Right kidney (tissue), 9 donors: ENCODE results near the gene CYP2C19.
"Not testable (repeated sequence)": the region's sequence is repeated elsewhere in the genome, so short reads cannot be mapped to it uniquely, and the experiment has no call there.

Source experiments
- DNase-seq: peaks from one replicate; pipeline ENCODE4 v3.0.0-alpha.2; 2016
- long read RNA-seq, 8 donors: transcript quantifications; one replicate each; lab custom pipeline, GENCODE V29; 2026

The CYP2C19 gene
- long read RNA-seq, donor 1 = 0 reads
- long read RNA-seq, donor 2 = 0 reads
- long read RNA-seq, donor 3 = 0 reads
- long read RNA-seq, donor 4 = 0 reads
- long read RNA-seq, donor 5 = 0 reads
- long read RNA-seq, donor 6 = 0 reads
- long read RNA-seq, donor 7 = 0 reads
- long read RNA-seq, donor 8 = 0 reads

- no peak for DNase-seq
Measured at GRCh38 chr10:94762393-94762792, at the start of gene CYP2C19. Gene CYP2C19 (plus strand): TSS chr10:94762681. CDS start chr10:94762706, 25 bp downstream.

- no peak for DNase-seq
Measured at GRCh38 chr10:94725871-94726270, 36.6 kb upstream of the CYP2C19 start.

GRCh38 chr10:94735197-94735596 is 27.3 kb upstream of the CYP2C19 start:
- no peak for DNase-seq

- no peak for DNase-seq
Measured at GRCh38 chr10:94738588-94738987, 23.9 kb upstream of the CYP2C19 start.

GRCh38 chr10:94747137-94747536 is 15.3 kb upstream of the CYP2C19 start:
- no peak for DNase-seq

- DNase-seq = no peak
Measured at GRCh38 chr10:94747838-94748237, 14.6 kb upstream of the CYP2C19 start.

GRCh38 chr10:94757916-94758315 is 4.6 kb upstream of the CYP2C19 start:
- DNase-seq = no peak

- no peak for DNase-seq
Measured at GRCh38 chr10:94760586-94761178, 1.8 kb upstream of the CYP2C19 start.

- DNase-seq = not testable (repeated sequence)
Measured at GRCh38 chr10:94775425-94775824, 12.9 kb downstream of the CYP2C19 start.

- DNase-seq = no peak
Measured at GRCh38 chr10:94777886-94778458, 15.5 kb downstream of the CYP2C19 start.

- DNase-seq = no peak
Measured at GRCh38 chr10:94780844-94781243, 18.4 kb downstream of the CYP2C19 start.

GRCh38 chr10:94784256-94784655 is 21.8 kb downstream of the CYP2C19 start:
- no peak for DNase-seq

- no peak for DNase-seq
Measured at GRCh38 chr10:94785211-94785610, 22.7 kb downstream of the CYP2C19 start.

- not testable (repeated sequence) for DNase-seq
Measured at GRCh38 chr10:94800551-94800950, 38.1 kb downstream of the CYP2C19 start.

GRCh38 chr10:94803307-94803706 is 40.8 kb downstream of the CYP2C19 start:
- DNase-seq = no peak

- DNase-seq = not testable (repeated sequence)
Measured at GRCh38 chr10:94830025-94830424, 67.5 kb downstream of the CYP2C19 start.

GRCh38 chr10:94846204-94846603 is 83.7 kb downstream of the CYP2C19 start:
- no peak for DNase-seq

- no peak for DNase-seq
Measured at GRCh38 chr10:94850766-94851165, 88.3 kb downstream of the CYP2C19 start.

GRCh38 chr10:94851263-94851662 is 88.8 kb downstream of the CYP2C19 start:
- no peak for DNase-seq

- DNase-seq = no peak
Measured at GRCh38 chr10:94852438-94852837, 90.0 kb downstream of the CYP2C19 start.

- no peak for DNase-seq
Measured at GRCh38 chr10:94853065-94853464, 90.6 kb downstream of the CYP2C19 start.

GRCh38 chr10:94858005-94858404 is 95.5 kb downstream of the CYP2C19 start:
- no peak for DNase-seq

GRCh38 chr10:94859086-94859485 is 96.6 kb downstream of the CYP2C19 start:
- DNase-seq = no peak

- DNase-seq = no peak
Measured at GRCh38 chr10:94878649-94879048, 116.2 kb downstream of the CYP2C19 start.
